Muscle of leg (tissue), 16 donors: ENCODE results near the gene PPP1R7. TPM values are rescaled to one million over a fixed set of nuclear protein-coding genes. Genes with fewer than 3 reads are reported as not detected.
A peak's percentile ranks its signal among the peaks of the same experiment; 100 is the strongest.
"Not testable (repeated sequence)": the region's sequence is repeated elsewhere in the genome, so short reads cannot be mapped to it uniquely, and the experiment has no call there.

Experiments
- DNase-seq: peaks from one replicate; pipeline ENCODE4 v3.0.0; 2013
- H3K27ac ChIP-seq: one replicate; pipeline ENCODE4 v1.5.1; 2013; ENCODE audit warnings: mild to moderate bottlenecking, low read length, control low read depth
- H3K27me3 ChIP-seq: one replicate; pipeline ENCODE4 v1.6.1; 2013; ENCODE audit warnings: low read length; ENCODE audit not compliant: control insufficient read depth, insufficient read depth
- H3K36me3 ChIP-seq: one replicate; pipeline ENCODE4 v1.6.1; 2013; ENCODE audit warnings: low read length; ENCODE audit not compliant: control insufficient read depth, insufficient read depth
- H3K4me1 ChIP-seq: one replicate; pipeline ENCODE4 v1.6.1; 2013; ENCODE audit warnings: low read length; ENCODE audit not compliant: control insufficient read depth, insufficient read depth
- H3K4me3 ChIP-seq: one replicate; pipeline ENCODE4 v1.5.1; 2013; ENCODE audit warnings: low read length, control low read depth
- H3K9me3 ChIP-seq: replicated peaks from 2 replicates; pipeline ENCODE4 v1.6.1; 2013; ENCODE audit warnings: low read depth, low read length; ENCODE audit not compliant: control insufficient read depth
- WGBS: methylation state at CpG from one replicate; pipeline ENCODE4 v1.1.5; 2013; ENCODE audit warnings: missing lambda C conversion rate; ENCODE audit not compliant: insufficient coverage; 5-methylcytosine and 5-hydroxymethylcytosine counted together
- long read RNA-seq, 11 donors: transcript quantifications; one replicate each; lab custom pipeline, GENCODE V29; 2026
- polyA plus RNA-seq, 8 donors: library from polyadenylated mRNA; unstranded; fragments of 120-200 nt; gene quantifications; one replicate each; pipeline versions ENCODE4 v1.2.1 to v1.2.3, GENCODE V29; 2013; ENCODE audit warnings: inconsistent platforms in 1 of 8, low replicate concordance in 1 of 8; ENCODE audit not compliant: insufficient read length in 8 of 8, insufficient read depth in 1 of 8
- total RNA-seq: library from RNA; stranded (reverse); fragments of 120-200 nt; gene quantifications from one replicate; pipeline ENCODE4 v1.2.4, GENCODE V29; 2013

The PPP1R7 gene, protein sequence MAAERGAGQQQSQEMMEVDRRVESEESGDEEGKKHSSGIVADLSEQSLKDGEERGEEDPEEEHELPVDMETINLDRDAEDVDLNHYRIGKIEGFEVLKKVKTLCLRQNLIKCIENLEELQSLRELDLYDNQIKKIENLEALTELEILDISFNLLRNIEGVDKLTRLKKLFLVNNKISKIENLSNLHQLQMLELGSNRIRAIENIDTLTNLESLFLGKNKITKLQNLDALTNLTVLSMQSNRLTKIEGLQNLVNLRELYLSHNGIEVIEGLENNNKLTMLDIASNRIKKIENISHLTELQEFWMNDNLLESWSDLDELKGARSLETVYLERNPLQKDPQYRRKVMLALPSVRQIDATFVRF
- total RNA-seq: 46.8 TPM
- 10 to 100 TPM; 74.4 to 92.0 (median 80.1) TPM for polyA plus RNA-seq
- long read RNA-seq, donor 1, transcript PPP1R7-201 (10 exons, 2,386 nt): major isoform, 7 of 16 reads
- long read RNA-seq, donor 1, partial matches to known transcripts: 5 of 16 reads
- long read RNA-seq, donor 1, other reads (novel, unspliced or antisense): 0 of 16 reads
- long read RNA-seq, donor 2, partial matches to known transcripts: 0 of 3 reads
- long read RNA-seq, donor 2, other reads (novel, unspliced or antisense): 0 of 3 reads
- long read RNA-seq, donor 3, transcript PPP1R7-206 (9 exons, 965 nt): minor isoform, 9 of 44 reads
- long read RNA-seq, donor 3, transcript PPP1R7-201 (10 exons, 2,386 nt): major isoform, 15 of 44 reads
- long read RNA-seq, donor 3, partial matches to known transcripts: 19 of 44 reads
- long read RNA-seq, donor 3, other reads (novel, unspliced or antisense): 0 of 44 reads
- long read RNA-seq, donor 4, partial matches to known transcripts: 0 of 9 reads
- long read RNA-seq, donor 4, other reads (novel, unspliced or antisense): 0 of 9 reads
- long read RNA-seq, donor 5, transcript PPP1R7-206 (9 exons, 965 nt): minor isoform, 15 of 82 reads
- long read RNA-seq, donor 5, transcript PPP1R7-201 (10 exons, 2,386 nt): major isoform, 28 of 82 reads
- long read RNA-seq, donor 5, partial matches to known transcripts: 36 of 82 reads
- long read RNA-seq, donor 5, other reads (novel, unspliced or antisense): 0 of 82 reads
- long read RNA-seq, donor 6, transcript PPP1R7-201 (10 exons, 2,386 nt): major isoform, 24 of 74 reads
- long read RNA-seq, donor 6, transcript PPP1R7-206 (9 exons, 965 nt): minor isoform, 14 of 74 reads
- long read RNA-seq, donor 6, partial matches to known transcripts: 32 of 74 reads
- long read RNA-seq, donor 6, other reads (novel, unspliced or antisense): 0 of 74 reads
- long read RNA-seq, donor 7, transcript PPP1R7-201 (10 exons, 2,386 nt): major isoform, 14 of 43 reads
- long read RNA-seq, donor 7, transcript PPP1R7-206 (9 exons, 965 nt): minor isoform, 6 of 43 reads
- long read RNA-seq, donor 7, partial matches to known transcripts: 22 of 43 reads
- long read RNA-seq, donor 7, other reads (novel, unspliced or antisense): 0 of 43 reads
- long read RNA-seq, donor 8, transcript PPP1R7-201 (10 exons, 2,386 nt): major isoform, 11 of 20 reads
- long read RNA-seq, donor 8, partial matches to known transcripts: 5 of 20 reads
- long read RNA-seq, donor 8, other reads (novel, unspliced or antisense): 0 of 20 reads
- long read RNA-seq, donor 9, transcript PPP1R7-206 (9 exons, 965 nt): minor isoform, 5 of 37 reads
- long read RNA-seq, donor 9, transcript PPP1R7-201 (10 exons, 2,386 nt): major isoform, 10 of 37 reads
- long read RNA-seq, donor 9, partial matches to known transcripts: 19 of 37 reads
- long read RNA-seq, donor 9, other reads (novel, unspliced or antisense): 0 of 37 reads
- long read RNA-seq, donor 10, transcript PPP1R7-201 (10 exons, 2,386 nt): major isoform, 14 of 32 reads
- long read RNA-seq, donor 10, transcript PPP1R7-206 (9 exons, 965 nt): minor isoform, 12 of 32 reads
- long read RNA-seq, donor 10, partial matches to known transcripts: 0 of 32 reads
- long read RNA-seq, donor 10, other reads (novel, unspliced or antisense): 0 of 32 reads
- long read RNA-seq, donor 11, transcript PPP1R7-201 (10 exons, 2,386 nt): major isoform, 15 of 41 reads
- long read RNA-seq, donor 11, transcript PPP1R7-206 (9 exons, 965 nt): minor isoform, 5 of 41 reads
- long read RNA-seq, donor 11, partial matches to known transcripts: 21 of 41 reads
- long read RNA-seq, donor 11, other reads (novel, unspliced or antisense): 0 of 41 reads

DNA sequence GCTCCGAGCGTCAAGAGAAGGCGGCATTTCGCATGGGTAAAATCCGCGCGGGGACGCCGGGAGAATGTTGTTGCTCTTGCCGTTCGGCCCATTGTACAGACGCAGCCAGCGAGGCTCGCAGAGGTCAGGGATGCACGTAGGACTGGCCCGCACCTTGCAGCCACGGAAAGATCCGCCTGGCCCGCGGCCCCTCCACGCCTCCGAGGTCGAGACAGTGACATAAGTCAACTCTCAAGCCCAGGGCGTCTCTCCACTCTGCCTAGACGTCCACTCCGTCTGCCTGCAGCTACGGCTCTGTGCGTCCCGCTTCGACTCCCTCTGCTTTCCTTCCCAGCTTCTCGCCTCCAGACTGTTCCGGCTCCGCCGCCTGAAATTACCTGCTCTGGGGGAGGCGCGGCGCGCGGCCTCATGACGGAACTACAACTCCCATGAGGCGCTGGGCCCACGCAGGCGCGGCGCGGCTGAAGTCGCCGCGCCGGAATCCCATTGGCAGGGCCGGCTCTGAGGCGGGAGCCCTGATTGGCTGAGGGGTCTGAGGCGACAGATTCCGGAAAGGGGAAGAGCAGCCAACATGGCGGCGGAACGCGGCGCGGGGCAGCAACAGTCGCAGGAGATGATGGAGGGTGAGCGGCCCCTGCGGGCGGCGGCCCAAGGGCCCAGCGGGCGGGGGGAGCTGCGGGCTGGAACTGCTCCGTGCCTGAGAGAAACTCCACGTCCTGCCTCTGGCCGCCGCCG lies at the start of gene PPP1R7:
Gene PPP1R7, plus strand, starts transcription at position 543 of the 735 bp plus-strand sequence. Its CDS starts 29 bp downstream, at position 572.
- H3K9me3 ChIP-seq: no peaks in the 10 kb centered on the region
- H3K27me3 ChIP-seq: no peaks in the 10 kb centered on the region
- H3K36me3 ChIP-seq: peaks cover 12% of the 10 kb centered on the region
- H3K4me1 ChIP-seq: peaks cover 21% of the 10 kb centered on the region
- peak within 1 kb of the TSS; percentile 77 for H3K4me3 ChIP-seq
- peak; percentile 98 for DNase-seq
- WGBS: under 1% methylated on average over 73 of the region's 73 CpGs
- H3K27ac ChIP-seq: peak within 1 kb of the TSS; percentile 77

DNA sequence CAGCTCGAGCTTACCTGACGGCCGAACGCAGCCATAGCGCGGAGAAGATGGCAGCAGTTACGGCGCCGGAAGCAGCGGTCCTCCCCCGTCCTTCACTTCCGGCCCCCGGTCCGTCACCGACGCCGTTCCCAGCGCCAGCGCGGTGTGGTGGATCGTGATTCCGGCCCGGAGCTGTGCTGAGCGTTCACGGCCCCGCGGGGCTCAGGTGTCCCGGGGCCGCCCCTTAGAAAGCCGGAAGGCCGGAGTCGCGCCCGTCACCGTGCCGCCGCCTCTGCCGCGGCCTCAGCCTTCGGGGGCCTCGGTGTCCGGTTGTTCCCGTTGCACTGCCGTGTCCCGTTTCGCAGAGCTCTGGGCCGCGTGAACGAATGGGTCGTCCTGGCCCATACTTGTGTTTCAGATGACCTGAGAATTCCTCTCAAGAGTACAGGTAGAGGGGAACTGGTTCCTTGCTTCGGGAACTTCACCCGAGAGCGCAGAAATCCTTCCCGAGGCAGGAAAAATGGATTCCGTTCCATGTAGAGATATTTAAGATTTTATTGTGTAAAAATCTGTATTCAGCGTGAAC lies 47.9 kb upstream of the PPP1R7 start, which contains the start of gene MTERF4:
Gene MTERF4, minus strand, starts transcription at position 49 of the 565 bp plus-strand sequence. Its CDS starts 14 bp downstream, at position 35.
- H3K4me3 ChIP-seq: peak within 1 kb of the TSS; percentile 91
- WGBS: under 1% methylated on average over 47 of the region's 56 CpGs
- peak; percentile 93 for DNase-seq

DNA sequence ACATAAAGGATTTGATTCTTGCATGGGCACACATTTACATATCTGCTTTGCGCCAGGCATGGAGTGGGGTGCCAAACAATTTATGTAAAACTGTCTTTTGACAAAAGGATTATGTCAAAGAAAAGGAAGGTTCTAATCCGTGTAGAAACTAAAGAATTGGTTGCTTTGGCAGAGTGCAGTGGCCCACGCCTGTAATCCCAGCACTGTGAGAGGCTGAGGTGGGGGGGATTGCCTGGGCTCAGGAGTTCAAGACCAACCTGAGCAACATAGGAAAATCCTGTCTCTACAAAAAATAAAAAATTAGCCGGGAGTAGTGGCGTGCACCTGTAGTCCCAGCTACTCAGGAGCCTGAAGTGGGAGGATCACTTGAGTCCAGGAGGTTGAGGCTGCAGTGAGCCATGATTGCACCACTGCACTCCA lies 47.1 kb upstream of the PPP1R7 start:
- 30% methylated on average over 2 of the region's 5 CpGs for WGBS
- H3K36me3 ChIP-seq: peaks cover 19% of the 10 kb centered on the region
- H3K27me3 ChIP-seq: no peaks in the 10 kb centered on the region
- H3K4me3 ChIP-seq: peak overlapping the region; percentile 91
- H3K27ac ChIP-seq: no peak overlapping the region
- H3K4me1 ChIP-seq: peaks cover 15% of the 10 kb centered on the region
- no peaks in the 10 kb centered on the region for H3K9me3 ChIP-seq
- DNase-seq: no peak

More for the DNA sequence above, 47.9 kb upstream of the PPP1R7 start, which contains the start of gene MTERF4:
- H3K4me1 ChIP-seq: peaks cover 15% of the 10 kb centered on the region
- H3K27me3 ChIP-seq: no peaks in the 10 kb centered on the region
- no peaks in the 10 kb centered on the region for H3K9me3 ChIP-seq
- peaks cover 26% of the 10 kb centered on the region for H3K36me3 ChIP-seq
- peak within 1 kb of the TSS; percentile 87 for H3K27ac ChIP-seq

DNA sequence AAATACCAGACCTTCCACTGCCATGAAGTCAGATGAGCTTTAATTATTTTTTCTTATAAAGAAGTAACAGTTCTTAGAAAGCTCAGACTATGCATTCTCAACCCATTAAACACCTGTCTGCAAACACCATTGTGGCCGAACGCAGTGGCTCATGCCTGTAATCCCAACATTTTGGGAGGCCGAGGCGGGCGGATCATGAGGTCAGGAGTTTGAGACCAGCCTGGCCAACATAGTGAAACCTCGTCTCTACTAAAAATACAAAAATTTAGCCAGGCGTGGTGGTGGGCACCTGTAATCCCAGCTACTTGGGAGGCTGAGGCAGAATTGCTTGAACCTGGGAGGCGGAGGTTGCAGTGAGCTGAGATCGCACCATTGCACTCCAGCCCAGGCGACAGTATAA lies 45.7 kb upstream of the PPP1R7 start:
- no CpG with 5 or more reads among the region's 10 CpGs for WGBS
- H3K9me3 ChIP-seq, H3K4me3 ChIP-seq, DNase-seq, H3K27me3 ChIP-seq, H3K36me3 ChIP-seq, H3K27ac ChIP-seq: not testable (repeated sequence)
- peaks cover 15% of the 10 kb centered on the region for H3K4me1 ChIP-seq

DNA sequence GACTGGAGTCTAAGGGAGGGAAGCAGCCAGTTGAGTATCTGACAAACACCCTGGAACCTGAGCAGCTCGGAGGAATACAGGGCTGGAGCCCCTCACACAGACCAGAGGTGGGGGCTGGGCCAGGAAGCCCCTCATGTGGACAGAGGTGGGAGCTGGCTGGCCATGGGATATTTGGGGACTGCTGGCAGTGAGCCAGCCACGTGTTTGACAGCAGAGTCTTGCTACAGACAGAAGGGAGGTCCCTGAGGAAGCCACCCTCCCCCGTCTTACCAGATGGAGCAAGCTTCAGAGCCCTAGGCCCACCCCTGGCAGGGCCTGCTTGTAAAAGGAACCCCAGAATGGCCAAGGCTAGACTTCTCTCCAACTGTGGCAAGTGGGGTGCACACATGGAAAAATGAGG lies 44.6 kb upstream of the PPP1R7 start:
- WGBS: 43% methylated on average over 1 of the region's 3 CpGs
- Histone ChIP-seq H3K4me1 (peaks cover 15% of the 10 kb centered on the region), H3K27ac (no peak overlapping the region), H3K36me3 (no peaks in the 10 kb centered on the region), H3K4me3 (no peak overlapping the region), H3K27me3 (no peaks in the 10 kb centered on the region), H3K9me3 (no peaks in the 10 kb centered on the region)
- no peak for DNase-seq

DNA sequence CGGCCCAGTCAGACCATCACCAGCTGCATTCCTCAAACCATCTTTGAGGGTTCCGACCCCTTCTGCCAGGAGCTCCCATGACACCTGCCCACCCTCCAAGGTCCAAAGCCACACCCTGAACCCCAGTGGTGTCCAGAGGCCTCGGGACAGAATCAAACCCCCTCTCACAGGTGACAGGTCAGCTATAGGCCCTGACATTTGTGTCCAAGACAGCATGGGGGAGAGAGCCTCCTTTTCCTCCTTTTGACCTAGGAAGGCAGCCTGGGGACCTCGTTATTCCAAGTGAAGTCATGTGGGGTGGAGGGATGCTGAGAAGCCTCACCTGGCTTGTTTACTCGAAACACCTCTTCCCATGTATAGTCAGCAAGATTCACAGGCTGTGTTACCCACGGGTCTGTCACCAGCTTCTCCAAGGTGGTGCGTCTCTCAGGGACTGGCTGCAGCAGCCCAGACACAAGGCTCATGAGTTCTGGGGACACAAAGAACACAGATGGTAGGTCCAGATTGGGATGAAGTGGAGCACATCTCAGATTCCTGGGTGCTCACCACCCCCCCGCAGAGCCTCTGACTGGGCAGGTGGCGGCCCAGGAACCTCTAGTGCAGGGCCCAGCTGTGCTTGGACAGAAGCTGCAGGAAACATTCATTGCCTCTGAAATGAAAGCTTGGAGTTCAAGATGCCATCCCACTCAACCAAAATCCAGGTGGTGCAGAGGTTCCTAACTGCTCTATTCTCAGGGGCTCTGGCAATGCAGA lies 43.1 kb upstream of the PPP1R7 start:
- no peak for DNase-seq
- no peak overlapping the region for H3K4me3 ChIP-seq
- H3K27me3 ChIP-seq: no peaks in the 10 kb centered on the region
- no peaks in the 10 kb centered on the region for H3K9me3 ChIP-seq
- H3K4me1 ChIP-seq: peaks cover 8% of the 10 kb centered on the region
- H3K36me3 ChIP-seq: no peaks in the 10 kb centered on the region
- 89% methylated on average over 6 of the region's 9 CpGs for WGBS
- H3K27ac ChIP-seq: no peak overlapping the region

DNA sequence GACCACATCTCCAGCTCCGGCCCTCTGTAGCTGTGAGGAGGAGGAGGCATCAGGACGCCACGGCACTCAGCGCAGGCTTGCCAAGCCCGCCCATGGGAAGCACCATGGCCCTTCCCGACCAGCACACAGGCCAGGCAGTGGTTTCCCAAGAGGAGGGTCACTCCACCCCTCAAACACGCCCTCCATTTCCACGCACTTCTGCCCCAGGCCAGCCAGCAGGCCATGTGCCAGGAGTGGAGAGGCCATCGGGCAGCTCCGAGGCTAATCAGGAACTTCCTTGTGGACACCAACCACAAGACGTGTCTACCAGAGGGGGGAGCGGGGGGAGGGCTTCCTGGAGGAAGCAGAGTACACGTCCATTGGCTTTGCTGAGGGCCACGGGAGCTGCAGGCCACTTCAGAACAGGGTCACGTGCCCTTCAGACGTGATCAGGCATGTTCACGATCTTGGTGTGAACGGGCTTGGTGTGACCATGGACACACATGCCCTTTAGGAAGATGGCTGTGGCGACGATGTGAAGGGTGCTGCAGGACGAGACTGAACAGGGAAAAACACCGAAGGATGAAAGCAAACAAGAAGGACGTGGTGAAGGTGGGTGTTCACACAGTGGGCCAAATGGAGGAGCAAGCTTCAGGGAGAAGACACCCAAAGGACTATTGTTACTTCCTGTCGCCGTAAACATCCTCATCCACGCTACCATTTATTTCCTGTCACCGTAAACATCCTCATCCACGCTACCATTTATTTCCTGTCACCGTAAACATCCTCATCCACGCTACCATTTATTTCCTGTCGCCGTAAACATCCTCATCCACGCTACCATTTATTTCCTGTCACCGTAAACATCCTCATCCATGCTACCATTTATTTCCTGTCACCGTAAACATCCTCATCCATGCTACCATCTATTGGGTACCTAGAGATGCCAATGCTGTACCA lies 41.7 kb upstream of the PPP1R7 start:
- Histone ChIP-seq H3K4me3 (no peak overlapping the region), H3K27ac (no peak overlapping the region), H3K36me3 (no peaks in the 10 kb centered on the region), H3K27me3 (no peaks in the 10 kb centered on the region), H3K9me3 (no peaks in the 10 kb centered on the region), H3K4me1 (no peaks in the 10 kb centered on the region)
- WGBS: 82% methylated on average over 28 of the region's 35 CpGs
- DNase-seq: no peak
